Left cardiac atrium (tissue), 4 donors: ENCODE measurements around the gene CCNI. TPM values are rescaled to one million over a fixed set of nuclear protein-coding genes. Genes with fewer than 3 reads are reported as not detected.
A peak's percentile ranks its signal among the peaks of the same experiment; 100 is the strongest.

Source experiments
- ATAC-seq, 2 donors: fragments of 200-7000 bp; cut with Tn5 transposase; one replicate each; pipeline ENCODE4 v1.9.1; 2020; ENCODE audit warnings: mild to moderate bottlenecking in 2 of 2, moderate library complexity in 2 of 2
- DNase-seq: peaks from one replicate; pipeline ENCODE4 v3.0.0-alpha.2; 2020
- intact Hi-C, 2 donors: fragments of 100-400 bp; cut with DNase I; formaldehyde crosslinking; loops; one replicate each; pipeline versions ENCODE4 v1.14.1 to v1.15.1; 2022 to 2023
- long read RNA-seq: library from polyadenylated mRNA; unstranded; transcript quantifications from one replicate; pipeline ENCODE4 v2.0.0, GENCODE V29; 2021
- total RNA-seq, 2 donors: library from RNA; stranded (reverse); fragmentation: NEBNext Ultra II Directional; extraction: Animal tissue kit (Norgen Biotek cat#: 25700); gene quantifications; one replicate each; pipeline ENCODE4 v1.2.1, GENCODE V29; 2021
- donor health status: DM: no; HTN: yes; CAD: no.
- donor health status: DM: no; HTN: yes; CAD: no; lungs with severe emphysema.
- donor health status: DM: yes; HTN: yes; CAD: no.
- donor health status: Dilated cardiomyopathy.

The CCNI gene
- 100 to 1,000 TPM; 255 to 307 TPM for total RNA-seq
- long read RNA-seq, transcript CCNI-201 (7 exons, 2,772 nt), result major isoform, 146 of 157 reads
- long read RNA-seq, partial matches to known transcripts, result 0 of 157 reads
- long read RNA-seq, other reads (novel, unspliced or antisense), result 11 of 157 reads

- peak; percentile 97 for DNase-seq
- ATAC-seq, result peak; percentile 94
- intact Hi-C loops, result no loop called here
Measured at GRCh38 chr4:77075869-77076799, at the start of gene CCNI. Gene CCNI, minus strand, starts transcription at chr4:77075989. Its CDS starts 9,627 bp downstream, at chr4:77066362.

- intact Hi-C loops, result no loop called here
- no peak for ATAC-seq
- DNase-seq, result no peak
Measured at GRCh38 chr4:77124576-77124975, 48.8 kb upstream of the CCNI start.

GRCh38 chr4:77123411-77123810 lies 47.6 kb upstream of the CCNI start:
- no peak for ATAC-seq
- DNase-seq, result no peak
- intact Hi-C loops, result no loop called here

- DNase-seq, result no peak
- no peak for ATAC-seq
Measured at GRCh38 chr4:77122656-77123055, 46.9 kb upstream of the CCNI start.

GRCh38 chr4:77121736-77122240 lies 46.0 kb upstream of the CCNI start:
- ATAC-seq (no peak), DNase-seq (no peak)
- intact Hi-C loops, result no loop called here

More at GRCh38 chr4:77122656-77123055, 46.9 kb upstream of the CCNI start:
- intact Hi-C loops, result no loop called here

- intact Hi-C loops, result no loop called here
- ATAC-seq, result no peak
- no peak for DNase-seq
Measured at GRCh38 chr4:77120886-77121508, 45.2 kb upstream of the CCNI start.

GRCh38 chr4:77117721-77118120 lies 41.9 kb upstream of the CCNI start:
- intact Hi-C loops, result no loop called here
- DNase-seq (no peak), ATAC-seq (no peak)

GRCh38 chr4:77113069-77113468 lies 37.3 kb upstream of the CCNI start:
- intact Hi-C loops, result no loop called here
- DNase-seq, result no peak
- ATAC-seq, result no peak

- DNase-seq, result no peak
- intact Hi-C loops, result no loop called here
- no peak for ATAC-seq
Measured at GRCh38 chr4:77110730-77111129, 34.9 kb upstream of the CCNI start.

- DNase-seq (peak; percentile 63), ATAC-seq (peak; percentile 66 to 77)
- intact Hi-C loops, result no loop called here
Measured at GRCh38 chr4:77104791-77105540, 29.2 kb upstream of the CCNI start.

- ATAC-seq (no peak), DNase-seq (no peak)
- intact Hi-C loops, result no loop called here
Measured at GRCh38 chr4:77104388-77104787, 28.6 kb upstream of the CCNI start.

- DNase-seq (no peak), ATAC-seq (peak; percentile 26 to 46)
- intact Hi-C loops, result no loop called here
Measured at GRCh38 chr4:77100234-77100633, 24.4 kb upstream of the CCNI start.

- intact Hi-C loops, result loop anchor here in 1 of 2 donors (5.0 to 10.0 kb wide), 2 partner anchors 105 to 257 kb away; no protein-coding TSS in a partner anchor
- no peak for ATAC-seq
- DNase-seq, result no peak
Measured at GRCh38 chr4:77097611-77098010, 21.8 kb upstream of the CCNI start.

- DNase-seq, result peak; percentile 84
- intact Hi-C loops, result loop anchor here in 1 of 2 donors (5.0 to 10.0 kb wide), 2 partner anchors 107 to 260 kb away; no protein-coding TSS in a partner anchor
- ATAC-seq, result peak; percentile 95 to 96
Measured at GRCh38 chr4:77095101-77095821, 19.5 kb upstream of the CCNI start.

- intact Hi-C loops, result loop anchor here in 1 of 2 donors (10.0 kb wide), 1 partner anchor 260 kb away; no protein-coding TSS in a partner anchor
- ATAC-seq (no peak), DNase-seq (no peak)
Measured at GRCh38 chr4:77094496-77094895, 18.7 kb upstream of the CCNI start.

GRCh38 chr4:77093401-77093800 lies 17.6 kb upstream of the CCNI start:
- intact Hi-C loops, result loop anchor here in 1 of 2 donors (10.0 kb wide), 1 partner anchor 261 kb away; no protein-coding TSS in a partner anchor
- ATAC-seq (no peak), DNase-seq (no peak)

- intact Hi-C loops, result loop anchor here in 1 of 2 donors (10.0 kb wide), 1 partner anchor 262 kb away; no protein-coding TSS in a partner anchor
- no peak for ATAC-seq
- no peak for DNase-seq
Measured at GRCh38 chr4:77092975-77093374, 17.2 kb upstream of the CCNI start.

GRCh38 chr4:77089866-77090265 lies 14.1 kb upstream of the CCNI start:
- ATAC-seq (no peak), DNase-seq (no peak)
- intact Hi-C loops, result loop anchor here in 1 of 2 donors (10.0 kb wide), 1 partner anchor 265 kb away; no protein-coding TSS in a partner anchor
